PC-9 (cell line): ENCODE measurements around the gene TMEM244. TPM values are rescaled to one million over a fixed set of nuclear protein-coding genes. Genes with fewer than 3 reads are reported as not detected.
A peak's percentile ranks its signal among the peaks of the same experiment; 100 is the strongest.
"Not testable (repeated sequence)": the region's sequence is repeated elsewhere in the genome, so short reads cannot be mapped to it uniquely, and the experiment has no call there.

Experiments used
- BruUV-seq: library from RNA; stranded (reverse); fragments of 400-500 nt; replicated peaks from 2 replicates; lab custom pipeline; 2021; lab: Mats Ljungman, UMichigan
- CTCF ChIA-PET: fragments of 300-600 bp; sonication (Branson Sonifier 250); formaldehyde crosslinking; loops from one replicate; lab custom pipeline; 2022; ENCODE audit warnings: antibody characterized with exemption; lab: Charles Lee
- POLR2A ChIA-PET: fragments of 300-600 bp; sonication (Branson Sonifier 250); formaldehyde crosslinking; loops from one replicate; lab custom pipeline; 2022; ENCODE audit warnings: antibody characterized with exemption; ENCODE audit not compliant: unreplicated experiment; lab: Charles Lee
- DNase-seq, 2 experiments: peaks; one replicate each; pipeline versions ENCODE4 v3.0.0 to v3.0.0-alpha.2; 2015 to 2022; ENCODE audit warnings: mixed read lengths in 1 of 2
- H2AFZ ChIP-seq: fragments of 200-600 bp; sonication (generic); 2 replicates; pipeline ENCODE4 v1.8.1; 2017; ENCODE audit warnings: antibody characterized with exemption
- H3F3A ChIP-seq: fragments of 200-600 bp; sonication (generic); 2 replicates; pipeline ENCODE4 v1.8.1; 2017; ENCODE audit warnings: antibody characterized with exemption, mild to moderate bottlenecking, low read depth; ENCODE audit not compliant: insufficient read depth
- H3K27ac ChIP-seq: fragments of 200-600 bp; sonication (generic); 2 replicates; pipeline ENCODE4 v1.6.1; 2016; ENCODE audit warnings: mixed run types
- H3K27me3 ChIP-seq: fragments of 200-600 bp; sonication (generic); 2 replicates; pipeline ENCODE4 v1.6.1; 2016; ENCODE audit warnings: low read depth, mixed run types; ENCODE audit not compliant: insufficient read depth
- H3K36me3 ChIP-seq: fragments of 200-600 bp; sonication (generic); 2 replicates; pipeline ENCODE4 v1.6.1; 2016; ENCODE audit warnings: low read depth, mixed run types
- H3K4me1 ChIP-seq: fragments of 200-600 bp; sonication (generic); replicated peaks from 2 replicates; pipeline ENCODE4 v1.6.1; 2016; ENCODE audit warnings: mixed run types; ENCODE audit not compliant: insufficient read depth
- H3K4me2 ChIP-seq: fragments of 200-600 bp; sonication (generic); 2 replicates; pipeline ENCODE4 v1.6.1; 2017; ENCODE audit warnings: mixed run types
- H3K4me3 ChIP-seq: fragments of 200-600 bp; sonication (generic); 2 replicates; pipeline ENCODE4 v1.6.1; 2016; ENCODE audit warnings: mixed run types
- H3K79me2 ChIP-seq: fragments of 200-600 bp; sonication (generic); 2 replicates; pipeline ENCODE4 v1.6.1; 2017; ENCODE audit warnings: low read depth, mixed run types
- H3K9me2 ChIP-seq: fragments of 200-600 bp; sonication (generic); 2 replicates; pipeline ENCODE4 v1.8.1; 2017; ENCODE audit warnings: mild to moderate bottlenecking; ENCODE audit not compliant: insufficient read depth
- H3K9me3 ChIP-seq: fragments of 200-600 bp; sonication (generic); 2 replicates; pipeline ENCODE4 v1.8.1; 2016; ENCODE audit warnings: low read depth; ENCODE audit not compliant: insufficient read depth
- H4K20me1 ChIP-seq: fragments of 200-600 bp; sonication (generic); 2 replicates; pipeline ENCODE4 v1.8.1; 2017; ENCODE audit not compliant: insufficient read depth
- CTCF ChIP-seq: fragments of 200-600 bp; sonication (generic); conservative IDR thresholded peaks from 2 replicates; pipeline ENCODE4 v1.6.1; 2017; ENCODE audit warnings: mixed run types, antibody characterized with exemption, mild to moderate bottlenecking, moderate library complexity
- EZH2 ChIP-seq: fragments of 200-600 bp; sonication (generic); IDR thresholded peaks from 2 replicates; pipeline ENCODE4 v1.8.0; 2017; ENCODE audit warnings: antibody characterized with exemption, low read depth
- intact Hi-C: fragments of 100-400 bp; cut with micrococcal nuclease; formaldehyde crosslinking; loops from one replicate; pipeline ENCODE4 v1.10.0; 2022; ENCODE audit not compliant: unreplicated experiment
- total RNA-seq: library from RNA; stranded (reverse); gene quantifications from 2 replicates; pipeline ENCODE4 v1.2.3, GENCODE V29; 2021

The TMEM244 gene
- total RNA-seq, 1 experiment from 2014 or later = not detected

GRCh38 chr6:129843573-129843972 lies 17.5 kb downstream of the TMEM244 start:
- POLR2A ChIA-PET = interaction anchor here (0.6 kb wide), 2 partner anchors 114 to 193 kb away, joined by 3 read pairs; no protein-coding TSS in a partner anchor
- DNase-seq = peak in 1 of 2 experiments; percentile 68
- Histone ChIP-seq H3K9me2 (no peaks in the 10 kb centered on the region), H3K4me1 (peaks cover 17% of the 10 kb centered on the region), H3K79me2 (no peaks in the 10 kb centered on the region), H3K4me3 (no peak overlapping the region), H3K4me2 (no peak overlapping the region), H3K9me3 (no peaks in the 10 kb centered on the region; the same call in 1 of the 2 replicates), H3K27ac (no peak overlapping the region), H3K27me3 (no peaks in the 10 kb centered on the region), H3F3A (peaks cover 8% of the 10 kb centered on the region; the same call in 1 of the 2 replicates), H3K36me3 (no peaks in the 10 kb centered on the region), H2AFZ (no peak overlapping the region), H4K20me1 (no peaks in the 10 kb centered on the region)
- no TSS peak for BruUV-seq
- no peak for TF ChIP-seq CTCF
- no peak for TF ChIP-seq EZH2
- intact Hi-C loops = loop anchor here (5.0 kb wide), 2 partner anchors 56 to 94 kb away; no protein-coding TSS in a partner anchor
- CTCF ChIA-PET = no interaction called here

- intact Hi-C loops = loop anchor here (5.0 kb wide), 2 partner anchors 56 to 94 kb away; no protein-coding TSS in a partner anchor
- no peak for DNase-seq
- BruUV-seq = no TSS peak
- Histone ChIP-seq H3K27me3 (no peaks in the 10 kb centered on the region), H3K9me2 (no peaks in the 10 kb centered on the region), H2AFZ (no peak overlapping the region), H4K20me1 (no peaks in the 10 kb centered on the region), H3K79me2 (no peaks in the 10 kb centered on the region), H3F3A (peaks cover 8% of the 10 kb centered on the region; the same call in 1 of the 2 replicates), H3K4me3 (no peak overlapping the region), H3K36me3 (no peaks in the 10 kb centered on the region), H3K4me2 (no peak overlapping the region), H3K27ac (no peak overlapping the region), H3K4me1 (peaks cover 17% of the 10 kb centered on the region), H3K9me3 (no peaks in the 10 kb centered on the region; the same call in 1 of the 2 replicates)
- POLR2A ChIA-PET = no interaction called here
- TF ChIP-seq CTCF = no peak
- no peak for TF ChIP-seq EZH2
- CTCF ChIA-PET = no interaction called here
These were observed 18.2 kb downstream of the TMEM244 start for GRCh38 chr6:129842881-129843409.

- Histone ChIP-seq H3F3A (peaks cover 8% of the 10 kb centered on the region; the same call in 1 of the 2 replicates), H3K27me3 (no peaks in the 10 kb centered on the region), H3K4me3 (no peak overlapping the region), H3K4me2 (no peak overlapping the region), H3K9me3 (no peaks in the 10 kb centered on the region; the same call in 1 of the 2 replicates), H3K4me1 (peaks cover 17% of the 10 kb centered on the region), H3K9me2 (no peaks in the 10 kb centered on the region), H3K27ac (no peak overlapping the region), H3K36me3 (no peaks in the 10 kb centered on the region), H2AFZ (no peak overlapping the region), H4K20me1 (no peaks in the 10 kb centered on the region), H3K79me2 (no peaks in the 10 kb centered on the region)
- intact Hi-C loops = loop anchor here (5.0 kb wide), 2 partner anchors 55 to 95 kb away; no protein-coding TSS in a partner anchor
- ChIA-PET POLR2A (no interaction called here), CTCF (no interaction called here)
- no peak for DNase-seq
- TF ChIP-seq EZH2 (no peak), CTCF (no peak)
- no TSS peak for BruUV-seq
These were observed 19.0 kb downstream of the TMEM244 start for GRCh38 chr6:129842137-129842536.

- H3K9me2 ChIP-seq, CTCF ChIA-PET, H3K36me3 ChIP-seq, DNase-seq, H3K9me3 ChIP-seq, H2AFZ ChIP-seq, H3K4me3 ChIP-seq, POLR2A ChIA-PET, H3K27ac ChIP-seq, H3K79me2 ChIP-seq, H3F3A ChIP-seq, BruUV-seq, intact Hi-C loops, H4K20me1 ChIP-seq, H3K27me3 ChIP-seq, H3K4me2 ChIP-seq: not testable (repeated sequence)
- peaks cover 23% of the 10 kb centered on the region for H3K4me1 ChIP-seq
These were observed 21.6 kb downstream of the TMEM244 start for GRCh38 chr6:129839562-129839961.
